ENCODE measurements around the gene NKAIN2. TPM values are rescaled to one million over a fixed set of nuclear protein-coding genes. Genes with fewer than 3 reads are reported as not detected.

The NKAIN2 gene
- polyA plus RNA-seq, 2 donors = 0.02 TPM; not detected in 1

- Histone ChIP-seq H3K4me3 (ENCODE audit: low read depth in 1 of 2, low read length in 2 of 2) (no peak overlapping the region), H3K36me3 (ENCODE audit: control insufficient read depth in 2 of 2, insufficient read depth in 2 of 2, low read length in 1 of 2) (no peaks in the 10 kb centered on the region), H3K27me3 (ENCODE audit: control insufficient read depth in 1 of 2, insufficient read depth in 2 of 2, low read length in 2 of 2) (no peaks in the 10 kb centered on the region), H3K4me1 (ENCODE audit: control insufficient read depth in 2 of 2, insufficient read depth in 2 of 2, low read length in 1 of 2) (no peaks in the 10 kb centered on the region), H3K9me3 (ENCODE audit: control insufficient read depth in 2 of 2, insufficient read depth in 1 of 2, low read depth in 1 of 2, low read length in 1 of 2) (peaks cover 0 to 2% of the 10 kb centered on the region in 2 donors), H3K27ac (ENCODE audit: low read depth in 2 of 2, low read length in 1 of 2) (no peak overlapping the region)
- WGBS, 2 donors = 89 to 93% methylated on average over 2 of the region's 2 CpGs
Measured at GRCh38 chr6:124577734-124578281, 774.1 kb downstream of the NKAIN2 start.

GRCh38 chr6:124590001-124590400, 786.3 kb downstream of the NKAIN2 start:
- H3K9me3 ChIP-seq (ENCODE audit: control insufficient read depth in 2 of 2, insufficient read depth in 1 of 2, low read depth in 1 of 2, low read length in 1 of 2) = no peaks in the 10 kb centered on the region
- no peaks in the 10 kb centered on the region for H3K4me1 ChIP-seq (ENCODE audit: control insufficient read depth in 2 of 2, insufficient read depth in 2 of 2, low read length in 1 of 2)
- no peak overlapping the region for H3K4me3 ChIP-seq (ENCODE audit: low read depth in 1 of 2, low read length in 2 of 2)
- H3K27ac ChIP-seq (ENCODE audit: low read depth in 2 of 2, low read length in 1 of 2) = no peak overlapping the region
- no peaks in the 10 kb centered on the region for H3K27me3 ChIP-seq (ENCODE audit: control insufficient read depth in 1 of 2, insufficient read depth in 2 of 2, low read length in 2 of 2)
- WGBS, 2 donors = 40 to 43% methylated on average over 2 of the region's 2 CpGs
- no peaks in the 10 kb centered on the region for H3K36me3 ChIP-seq (ENCODE audit: control insufficient read depth in 2 of 2, insufficient read depth in 2 of 2, low read length in 1 of 2)

GRCh38 chr6:124599656-124600055, 796.0 kb downstream of the NKAIN2 start:
- WGBS, 2 donors = 69 to 70% methylated on average over 1 of the region's 1 CpG
- H3K4me1 ChIP-seq (ENCODE audit: control insufficient read depth in 2 of 2, insufficient read depth in 2 of 2, low read length in 1 of 2) = no peaks in the 10 kb centered on the region
- H3K27ac ChIP-seq (ENCODE audit: low read depth in 2 of 2, low read length in 1 of 2) = no peak overlapping the region
- no peaks in the 10 kb centered on the region for H3K27me3 ChIP-seq (ENCODE audit: control insufficient read depth in 1 of 2, insufficient read depth in 2 of 2, low read length in 2 of 2)
- no peaks in the 10 kb centered on the region for H3K9me3 ChIP-seq (ENCODE audit: control insufficient read depth in 2 of 2, insufficient read depth in 1 of 2, low read depth in 1 of 2, low read length in 1 of 2)
- H3K4me3 ChIP-seq (ENCODE audit: low read depth in 1 of 2, low read length in 2 of 2) = no peak overlapping the region
- H3K36me3 ChIP-seq (ENCODE audit: control insufficient read depth in 2 of 2, insufficient read depth in 2 of 2, low read length in 1 of 2) = no peaks in the 10 kb centered on the region

- no peaks in the 10 kb centered on the region for H3K27me3 ChIP-seq (ENCODE audit: control insufficient read depth in 1 of 2, insufficient read depth in 2 of 2, low read length in 2 of 2)
- no peak overlapping the region for H3K4me3 ChIP-seq (ENCODE audit: low read depth in 1 of 2, low read length in 2 of 2)
- no peaks in the 10 kb centered on the region for H3K36me3 ChIP-seq (ENCODE audit: control insufficient read depth in 2 of 2, insufficient read depth in 2 of 2, low read length in 1 of 2)
- no peak overlapping the region for H3K27ac ChIP-seq (ENCODE audit: low read depth in 2 of 2, low read length in 1 of 2)
- no peaks in the 10 kb centered on the region for H3K9me3 ChIP-seq (ENCODE audit: control insufficient read depth in 2 of 2, insufficient read depth in 1 of 2, low read depth in 1 of 2, low read length in 1 of 2)
- 24 to 43% methylated on average over 3 of the region's 3 CpGs for WGBS, 2 donors
- no peaks in the 10 kb centered on the region for H3K4me1 ChIP-seq (ENCODE audit: control insufficient read depth in 2 of 2, insufficient read depth in 2 of 2, low read length in 1 of 2)
Measured at GRCh38 chr6:124604719-124605118, 801.1 kb downstream of the NKAIN2 start.

GRCh38 chr6:124607119-124607627, 803.5 kb downstream of the NKAIN2 start:
- no peak overlapping the region for H3K4me3 ChIP-seq (ENCODE audit: low read depth in 1 of 2, low read length in 2 of 2)
- no peaks in the 10 kb centered on the region for H3K9me3 ChIP-seq (ENCODE audit: control insufficient read depth in 2 of 2, insufficient read depth in 1 of 2, low read depth in 1 of 2, low read length in 1 of 2)
- H3K4me1 ChIP-seq (ENCODE audit: control insufficient read depth in 2 of 2, insufficient read depth in 2 of 2, low read length in 1 of 2) = no peaks in the 10 kb centered on the region
- H3K27ac ChIP-seq (ENCODE audit: low read depth in 2 of 2, low read length in 1 of 2) = no peak overlapping the region
- H3K36me3 ChIP-seq (ENCODE audit: control insufficient read depth in 2 of 2, insufficient read depth in 2 of 2, low read length in 1 of 2) = no peaks in the 10 kb centered on the region
- H3K27me3 ChIP-seq (ENCODE audit: control insufficient read depth in 1 of 2, insufficient read depth in 2 of 2, low read length in 2 of 2) = no peaks in the 10 kb centered on the region

- no peak overlapping the region for H3K27ac ChIP-seq (ENCODE audit: low read depth in 2 of 2, low read length in 1 of 2)
- no peaks in the 10 kb centered on the region for H3K27me3 ChIP-seq (ENCODE audit: control insufficient read depth in 1 of 2, insufficient read depth in 2 of 2, low read length in 2 of 2)
- H3K9me3 ChIP-seq (ENCODE audit: control insufficient read depth in 2 of 2, insufficient read depth in 1 of 2, low read depth in 1 of 2, low read length in 1 of 2) = no peaks in the 10 kb centered on the region
- H3K36me3 ChIP-seq (ENCODE audit: control insufficient read depth in 2 of 2, insufficient read depth in 2 of 2, low read length in 1 of 2) = no peaks in the 10 kb centered on the region
- no peaks in the 10 kb centered on the region for H3K4me1 ChIP-seq (ENCODE audit: control insufficient read depth in 2 of 2, insufficient read depth in 2 of 2, low read length in 1 of 2)
- WGBS, 2 donors = 60 to 68% methylated on average over 2 of the region's 2 CpGs
- no peak overlapping the region for H3K4me3 ChIP-seq (ENCODE audit: low read depth in 1 of 2, low read length in 2 of 2)
Measured at GRCh38 chr6:124613031-124613430, 809.4 kb downstream of the NKAIN2 start.

- H3K9me3 ChIP-seq (ENCODE audit: control insufficient read depth in 2 of 2, insufficient read depth in 1 of 2, low read depth in 1 of 2, low read length in 1 of 2) = peaks cover 0 to 3% of the 10 kb centered on the region in 2 donors
- H3K36me3 ChIP-seq (ENCODE audit: control insufficient read depth in 2 of 2, insufficient read depth in 2 of 2, low read length in 1 of 2) = no peaks in the 10 kb centered on the region
- 78 to 88% methylated on average over 5 of the region's 5 CpGs for WGBS, 2 donors
- no peaks in the 10 kb centered on the region for H3K27me3 ChIP-seq (ENCODE audit: control insufficient read depth in 1 of 2, insufficient read depth in 2 of 2, low read length in 2 of 2)
- H3K27ac ChIP-seq (ENCODE audit: low read depth in 2 of 2, low read length in 1 of 2) = no peak overlapping the region
- no peak overlapping the region for H3K4me3 ChIP-seq (ENCODE audit: low read depth in 1 of 2, low read length in 2 of 2)
- H3K4me1 ChIP-seq (ENCODE audit: control insufficient read depth in 2 of 2, insufficient read depth in 2 of 2, low read length in 1 of 2) = no peaks in the 10 kb centered on the region
Measured at GRCh38 chr6:124622351-124622750, 818.7 kb downstream of the NKAIN2 start.

GRCh38 chr6:124633655-124634054, 830.0 kb downstream of the NKAIN2 start:
- no peaks in the 10 kb centered on the region for H3K4me1 ChIP-seq (ENCODE audit: control insufficient read depth in 2 of 2, insufficient read depth in 2 of 2, low read length in 1 of 2)
- peaks cover 0 to 3% of the 10 kb centered on the region in 2 donors for H3K9me3 ChIP-seq (ENCODE audit: control insufficient read depth in 2 of 2, insufficient read depth in 1 of 2, low read depth in 1 of 2, low read length in 1 of 2)
- no peaks in the 10 kb centered on the region for H3K36me3 ChIP-seq (ENCODE audit: control insufficient read depth in 2 of 2, insufficient read depth in 2 of 2, low read length in 1 of 2)
- no peaks in the 10 kb centered on the region for H3K27me3 ChIP-seq (ENCODE audit: control insufficient read depth in 1 of 2, insufficient read depth in 2 of 2, low read length in 2 of 2)
- H3K4me3 ChIP-seq (ENCODE audit: low read depth in 1 of 2, low read length in 2 of 2) = no peak overlapping the region
- H3K27ac ChIP-seq (ENCODE audit: low read depth in 2 of 2, low read length in 1 of 2) = no peak overlapping the region
- 84 to 90% methylated on average over 3 of the region's 3 CpGs for WGBS, 2 donors

GRCh38 chr6:124640432-124640831, 836.8 kb downstream of the NKAIN2 start:
- H3K9me3 ChIP-seq (ENCODE audit: control insufficient read depth in 2 of 2, insufficient read depth in 1 of 2, low read depth in 1 of 2, low read length in 1 of 2) = no peaks in the 10 kb centered on the region
- H3K27ac ChIP-seq (ENCODE audit: low read depth in 2 of 2, low read length in 1 of 2) = no peak overlapping the region
- no peak overlapping the region for H3K4me3 ChIP-seq (ENCODE audit: low read depth in 1 of 2, low read length in 2 of 2)
- no peaks in the 10 kb centered on the region for H3K36me3 ChIP-seq (ENCODE audit: control insufficient read depth in 2 of 2, insufficient read depth in 2 of 2, low read length in 1 of 2)
- no peaks in the 10 kb centered on the region for H3K27me3 ChIP-seq (ENCODE audit: control insufficient read depth in 1 of 2, insufficient read depth in 2 of 2, low read length in 2 of 2)
- WGBS, 2 donors = 89 to 90% methylated on average over 4 of the region's 4 CpGs
- no peaks in the 10 kb centered on the region for H3K4me1 ChIP-seq (ENCODE audit: control insufficient read depth in 2 of 2, insufficient read depth in 2 of 2, low read length in 1 of 2)

GRCh38 chr6:124655866-124656265, 852.2 kb downstream of the NKAIN2 start:
- Histone ChIP-seq H3K4me1 (ENCODE audit: control insufficient read depth in 2 of 2, insufficient read depth in 2 of 2, low read length in 1 of 2) (no peaks in the 10 kb centered on the region), H3K4me3 (ENCODE audit: low read depth in 1 of 2, low read length in 2 of 2) (no peak overlapping the region), H3K27me3 (ENCODE audit: control insufficient read depth in 1 of 2, insufficient read depth in 2 of 2, low read length in 2 of 2) (no peaks in the 10 kb centered on the region), H3K27ac (ENCODE audit: low read depth in 2 of 2, low read length in 1 of 2) (no peak overlapping the region), H3K9me3 (ENCODE audit: control insufficient read depth in 2 of 2, insufficient read depth in 1 of 2, low read depth in 1 of 2, low read length in 1 of 2) (no peaks in the 10 kb centered on the region), H3K36me3 (ENCODE audit: control insufficient read depth in 2 of 2, insufficient read depth in 2 of 2, low read length in 1 of 2) (no peaks in the 10 kb centered on the region)
- 67 to 68% methylated on average over 1 of the region's 1 CpG for WGBS, 2 donors
